Upper lobe of right lung (tissue), 1 donor: ENCODE results near the gene DDX49. TPM values are rescaled to one million over a fixed set of nuclear protein-coding genes. Genes with fewer than 3 reads are reported as not detected.
A peak's percentile ranks its signal among the peaks of the same experiment; 100 is the strongest.
"Not testable (repeated sequence)": the region's sequence is repeated elsewhere in the genome, so short reads cannot be mapped to it uniquely, and the experiment has no call there.

ENCODE experiments used
- ATAC-seq: fragments of 200-7000 bp; cut with Tn5 transposase; one replicate; pipeline ENCODE4 v1.9.1; 2020; ENCODE audit warnings: mild to moderate bottlenecking, moderate library complexity
- DNase-seq: peaks from one replicate; pipeline ENCODE4 v3.0.0-alpha.2; 2020
- H3K27ac ChIP-seq: fragments of 200-600 bp; one replicate; pipeline ENCODE4 v1.8.0; 2022
- H3K27me3 ChIP-seq: fragments of 200-600 bp; one replicate; pipeline ENCODE4 v1.8.0; 2022; ENCODE audit warnings: mild to moderate bottlenecking
- H3K36me3 ChIP-seq: fragments of 200-600 bp; one replicate; pipeline ENCODE4 v1.8.0; 2022
- H3K4me1 ChIP-seq: fragments of 200-600 bp; one replicate; pipeline ENCODE4 v1.8.0; 2022
- H3K4me3 ChIP-seq: fragments of 200-600 bp; one replicate; pipeline ENCODE4 v1.8.0; 2022; ENCODE audit warnings: mild to moderate bottlenecking
- H3K9me3 ChIP-seq: fragments of 200-600 bp; one replicate; pipeline ENCODE4 v1.8.0; 2022
- intact Hi-C: fragments of 100-400 bp; cut with DNase I; formaldehyde crosslinking; loops from one replicate; pipeline ENCODE4 v1.11.0; 2022
- total RNA-seq: library from RNA; stranded (reverse); fragmentation: NEBNext Ultra II Directional; extraction: Animal tissue kit (Norgen Biotek cat#: 25700); gene quantifications from one replicate; pipeline ENCODE4 v1.2.1, GENCODE V29; 2021
- TF ChIP-seq, protein P1 (sequence below): fragments of 200-600 bp; IDR thresholded peaks from one replicate; pipeline ENCODE4 v1.8.0; 2022; ENCODE audit warnings: antibody characterized with exemption
- donor health status: DM: no; HTN: yes; CAD: no; lungs with severe emphysema.

The DDX49 gene
- total RNA-seq, 1 donor from 2014 or later: 45.9 TPM

DNA sequence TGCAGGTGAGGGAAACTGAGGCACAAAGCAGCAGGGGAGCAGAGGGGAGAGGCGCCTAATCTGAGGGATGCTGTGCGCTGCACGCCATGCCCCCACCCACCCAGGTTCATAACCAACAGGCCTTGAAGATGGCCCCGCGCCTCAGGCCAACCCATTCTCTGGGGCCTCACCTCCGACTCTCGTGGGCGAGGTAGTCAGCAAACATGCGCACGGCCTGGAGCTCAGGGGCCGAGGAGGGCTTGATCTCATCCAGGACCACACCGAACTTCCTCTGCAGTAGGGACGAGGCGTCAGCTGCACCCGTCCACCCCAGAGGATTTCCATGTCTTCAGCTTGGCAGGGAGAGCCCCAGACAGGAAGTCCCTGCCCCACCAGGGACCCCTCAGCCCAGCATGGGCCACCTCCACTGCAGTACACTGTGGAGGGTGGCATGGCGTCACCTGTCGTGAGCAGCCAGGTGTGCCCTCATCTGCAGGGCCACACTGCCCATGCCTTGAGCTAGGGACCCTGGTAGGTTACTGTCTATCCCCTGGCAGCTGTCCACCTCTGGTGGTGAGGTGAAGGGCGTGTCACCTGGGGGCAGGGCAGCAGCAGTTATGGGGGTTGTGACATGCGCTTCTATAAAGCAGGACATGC lies 8.6 kb upstream of the DDX49 start:
- peaks cover 66% of the 10 kb centered on the region for H3K36me3 ChIP-seq
- TF ChIP-seq, protein P1, sequence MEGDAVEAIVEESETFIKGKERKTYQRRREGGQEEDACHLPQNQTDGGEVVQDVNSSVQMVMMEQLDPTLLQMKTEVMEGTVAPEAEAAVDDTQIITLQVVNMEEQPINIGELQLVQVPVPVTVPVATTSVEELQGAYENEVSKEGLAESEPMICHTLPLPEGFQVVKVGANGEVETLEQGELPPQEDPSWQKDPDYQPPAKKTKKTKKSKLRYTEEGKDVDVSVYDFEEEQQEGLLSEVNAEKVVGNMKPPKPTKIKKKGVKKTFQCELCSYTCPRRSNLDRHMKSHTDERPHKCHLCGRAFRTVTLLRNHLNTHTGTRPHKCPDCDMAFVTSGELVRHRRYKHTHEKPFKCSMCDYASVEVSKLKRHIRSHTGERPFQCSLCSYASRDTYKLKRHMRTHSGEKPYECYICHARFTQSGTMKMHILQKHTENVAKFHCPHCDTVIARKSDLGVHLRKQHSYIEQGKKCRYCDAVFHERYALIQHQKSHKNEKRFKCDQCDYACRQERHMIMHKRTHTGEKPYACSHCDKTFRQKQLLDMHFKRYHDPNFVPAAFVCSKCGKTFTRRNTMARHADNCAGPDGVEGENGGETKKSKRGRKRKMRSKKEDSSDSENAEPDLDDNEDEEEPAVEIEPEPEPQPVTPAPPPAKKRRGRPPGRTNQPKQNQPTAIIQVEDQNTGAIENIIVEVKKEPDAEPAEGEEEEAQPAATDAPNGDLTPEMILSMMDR: no peak
- intact Hi-C loops: no loop called here
- no peaks in the 10 kb centered on the region for H3K4me1 ChIP-seq
- ATAC-seq (no peak), DNase-seq (no peak)
- H3K27ac ChIP-seq: no peak overlapping the region
- H3K27me3 ChIP-seq: no peaks in the 10 kb centered on the region
- no peaks in the 10 kb centered on the region for H3K9me3 ChIP-seq
- H3K4me3 ChIP-seq: no peak overlapping the region

DNA sequence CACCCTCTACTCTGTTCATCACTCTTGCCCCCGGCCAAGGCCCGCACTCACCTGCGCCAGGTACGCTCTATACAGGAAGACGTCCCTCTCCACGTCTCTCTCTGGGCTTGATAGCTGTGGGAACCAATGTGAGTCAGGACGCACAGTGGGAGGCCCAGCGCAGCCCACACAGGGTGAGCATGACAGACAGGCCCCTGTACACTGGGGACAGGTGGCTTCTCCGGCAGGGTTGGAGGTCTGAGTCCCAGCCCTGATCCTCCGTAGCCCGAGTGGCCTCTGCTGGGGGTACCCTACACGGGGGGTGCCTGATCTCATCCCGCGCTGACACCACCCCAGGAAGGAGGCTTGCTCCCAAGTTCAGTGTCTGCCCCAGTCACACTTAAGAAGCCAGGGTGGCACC lies 6.6 kb upstream of the DDX49 start:
- H3K4me1 ChIP-seq: peaks cover 8% of the 10 kb centered on the region
- ATAC-seq: no peak
- H3K36me3 ChIP-seq: peaks cover 50% of the 10 kb centered on the region
- no peak for DNase-seq
- no peak overlapping the region for H3K4me3 ChIP-seq
- H3K27me3 ChIP-seq: no peaks in the 10 kb centered on the region
- no peak overlapping the region for H3K27ac ChIP-seq
- intact Hi-C loops: no loop called here
- TF ChIP-seq, protein P1: no peak
- H3K9me3 ChIP-seq: no peaks in the 10 kb centered on the region

DNA sequence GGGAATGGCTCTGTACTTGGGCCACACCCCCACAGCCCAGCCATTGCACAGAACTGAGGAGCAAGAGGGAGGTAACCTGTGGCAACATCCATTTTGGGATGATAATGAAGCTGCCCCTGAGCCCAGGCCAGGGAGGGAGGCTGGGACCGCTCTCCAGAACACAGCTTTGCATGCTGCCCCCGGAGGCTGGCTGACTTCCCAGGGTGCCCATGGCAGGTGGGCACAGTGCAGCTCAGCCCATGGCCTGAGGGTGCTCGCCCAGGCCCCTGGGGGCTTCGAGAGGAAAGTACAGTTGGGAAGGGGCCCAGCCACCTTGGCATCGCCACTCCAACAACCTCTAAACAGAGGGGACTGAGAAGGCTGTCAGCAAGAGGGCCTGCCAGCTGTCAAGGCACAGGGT lies 6.0 kb upstream of the DDX49 start:
- H3K4me3 ChIP-seq: no peak overlapping the region
- no peak for DNase-seq

DNA sequence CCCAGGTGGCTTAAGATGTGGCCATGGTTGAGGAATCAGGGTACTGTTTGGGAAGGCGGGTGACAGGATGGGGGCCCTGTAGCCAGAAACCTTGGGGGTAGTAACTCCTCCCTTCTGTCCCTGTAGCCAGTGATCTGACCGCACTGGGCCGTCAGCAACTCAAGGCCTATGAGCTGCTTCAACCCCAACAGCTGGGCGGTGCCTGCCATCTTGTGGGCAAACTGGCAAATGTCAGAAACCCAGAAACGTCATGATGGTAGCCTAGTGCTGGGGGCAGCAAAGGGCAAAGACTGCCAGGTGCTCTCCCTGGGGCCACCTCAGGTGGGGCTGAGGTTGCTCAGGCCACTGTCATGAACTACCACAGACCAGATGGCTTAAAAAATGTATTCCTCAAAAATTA lies 3.9 kb upstream of the DDX49 start:
- intact Hi-C loops: no loop called here
- H3K4me3 ChIP-seq: no peak overlapping the region
- ATAC-seq (no peak), DNase-seq (no peak)
- H3K36me3 ChIP-seq: peaks cover 38% of the 10 kb centered on the region
- no peaks in the 10 kb centered on the region for H3K9me3 ChIP-seq
- TF ChIP-seq, protein P1: peak; percentile 33
- H3K27ac ChIP-seq: no peak overlapping the region
- H3K4me1 ChIP-seq: peaks cover 20% of the 10 kb centered on the region
- no peaks in the 10 kb centered on the region for H3K27me3 ChIP-seq

More for the DNA sequence above, 6.0 kb upstream of the DDX49 start:
- H3K9me3 ChIP-seq: no peaks in the 10 kb centered on the region
- intact Hi-C loops: no loop called here
- no peak for ATAC-seq
- H3K27me3 ChIP-seq: no peaks in the 10 kb centered on the region
- TF ChIP-seq, protein P1: no peak
- H3K4me1 ChIP-seq: peaks cover 12% of the 10 kb centered on the region
- no peak overlapping the region for H3K27ac ChIP-seq
- peaks cover 48% of the 10 kb centered on the region for H3K36me3 ChIP-seq

DNA sequence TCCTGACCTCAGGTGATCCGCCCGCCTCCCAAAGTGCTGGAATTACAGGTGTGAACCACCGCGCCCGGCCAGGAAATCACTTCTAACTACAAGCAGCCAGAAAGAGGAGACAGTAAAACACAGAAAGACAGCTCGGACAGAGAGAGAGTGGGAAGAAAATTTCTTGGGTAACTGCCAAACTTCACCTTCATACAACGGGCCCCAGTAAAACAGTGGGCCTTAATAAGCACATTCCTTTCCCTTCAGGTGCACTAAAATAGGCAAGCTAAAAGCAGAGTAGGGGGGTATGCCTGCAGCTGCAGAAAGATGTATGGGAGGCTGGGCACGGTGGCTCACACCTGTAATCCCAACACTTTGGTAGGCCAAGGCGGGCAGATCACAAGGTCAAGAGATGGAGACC lies 1.9 kb upstream of the DDX49 start:
- DNase-seq, H3K27me3 ChIP-seq, H3K4me3 ChIP-seq, ATAC-seq, intact Hi-C loops, H3K27ac ChIP-seq, H3K9me3 ChIP-seq: not testable (repeated sequence)
- Histone ChIP-seq H3K36me3 (peaks cover 40% of the 10 kb centered on the region), H3K4me1 (peaks cover 23% of the 10 kb centered on the region)

DNA sequence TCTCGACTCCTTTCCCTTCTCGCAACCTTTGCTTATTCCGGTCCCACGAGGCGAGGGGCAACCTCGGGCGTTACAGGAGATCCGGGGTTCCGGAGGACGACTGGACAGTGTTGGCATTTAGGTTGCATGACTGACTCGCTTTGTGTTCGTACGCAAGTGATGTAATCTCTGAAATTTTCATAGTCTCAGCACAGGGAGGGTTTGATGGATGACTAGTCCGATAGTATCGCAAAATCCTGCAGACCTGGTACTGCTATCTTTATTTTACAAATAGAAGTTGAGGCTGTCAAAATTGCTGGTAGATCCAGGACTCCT lies 342 bp downstream of the DDX49 start:
- intact Hi-C loops: no loop called here
- H3K27ac ChIP-seq: peak overlapping the region; percentile 77
- TF ChIP-seq, protein P1: no peak
- peak overlapping the region; percentile 88 for H3K4me3 ChIP-seq
- H3K4me1 ChIP-seq: peaks cover 23% of the 10 kb centered on the region
- ATAC-seq: no peak
- H3K9me3 ChIP-seq: no peaks in the 10 kb centered on the region
- no peak for DNase-seq
- H3K36me3 ChIP-seq: peaks cover 42% of the 10 kb centered on the region
- H3K27me3 ChIP-seq: no peaks in the 10 kb centered on the region
